ENCODE data around the gene NOS1AP. TPM values are rescaled to one million over a fixed set of nuclear protein-coding genes. Genes with fewer than 3 reads are reported as not detected.

NOS1AP gene
- total RNA-seq, 1 experiment from 2014 or later, result 9.0 TPM

- no peak for DNase-seq (ENCODE audit: low spot score)
These were observed 312.7 kb downstream of the NOS1AP start for GRCh38 chr1:162381941-162382750.

GRCh38 chr1:162383091-162383490, 313.6 kb downstream of the NOS1AP start:
- no peak for DNase-seq (ENCODE audit: low spot score)

DNA sequence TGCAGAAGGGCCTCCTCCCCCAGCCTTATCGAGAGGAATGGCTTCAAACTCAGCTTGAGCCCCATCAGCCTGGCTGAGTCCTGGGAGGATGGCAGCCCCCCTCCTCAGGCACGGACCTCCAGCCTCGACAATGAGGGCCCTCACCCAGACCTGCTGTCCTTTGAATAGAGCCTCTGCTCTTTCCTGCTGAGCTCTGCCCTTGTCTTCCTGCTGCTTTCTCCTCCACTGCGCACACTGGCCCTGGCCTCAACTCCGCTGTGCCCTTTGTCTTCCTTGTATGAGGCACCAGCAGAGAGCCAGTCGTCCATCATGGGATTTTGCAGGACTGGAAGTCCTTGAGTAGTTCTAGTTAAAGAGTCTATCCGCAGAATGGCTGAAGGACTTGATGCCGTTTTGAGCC, 314.0 kb downstream of the NOS1AP start:
- DNase-seq (ENCODE audit: low spot score), result no peak

GRCh38 chr1:162384116-162384515, 314.6 kb downstream of the NOS1AP start:
- DNase-seq (ENCODE audit: low spot score), result no peak

- no peak for DNase-seq (ENCODE audit: low spot score)
These were observed 315.2 kb downstream of the NOS1AP start for GRCh38 chr1:162384601-162385279.

- no peak for DNase-seq (ENCODE audit: low spot score)
These were observed 315.8 kb downstream of the NOS1AP start for GRCh38 chr1:162385280-162385623.

GRCh38 chr1:162385702-162386101, 316.2 kb downstream of the NOS1AP start:
- DNase-seq (ENCODE audit: low spot score), result no peak

- DNase-seq (ENCODE audit: low spot score), result no peak
These were observed 317.1 kb downstream of the NOS1AP start for GRCh38 chr1:162386292-162387225.

GRCh38 chr1:162387226-162388082, 318.0 kb downstream of the NOS1AP start:
- no peak for DNase-seq (ENCODE audit: low spot score)

GRCh38 chr1:162388083-162388594, 318.6 kb downstream of the NOS1AP start:
- DNase-seq (ENCODE audit: low spot score), result no peak

DNA sequence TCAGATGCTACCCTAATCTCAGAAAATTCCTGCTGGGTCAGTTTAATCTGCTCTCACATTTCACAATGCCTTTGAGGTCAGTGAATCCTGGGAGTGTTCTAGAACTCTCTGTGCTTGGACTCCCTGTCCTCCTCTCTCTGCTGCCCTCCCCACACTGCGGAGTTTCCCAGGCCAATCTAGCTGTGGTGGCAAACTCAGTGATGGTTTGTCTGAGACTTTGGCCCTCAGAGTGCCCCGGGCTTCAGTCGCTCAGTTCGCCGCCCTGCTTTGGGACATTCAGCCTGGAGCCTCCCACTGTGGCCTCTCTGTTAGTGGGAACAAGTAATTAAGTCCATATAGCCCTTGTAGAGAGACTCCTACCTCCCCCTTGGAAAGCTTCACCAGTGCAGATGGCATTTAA, 319.1 kb downstream of the NOS1AP start:
- DNase-seq (ENCODE audit: low spot score), result no peak

DNA sequence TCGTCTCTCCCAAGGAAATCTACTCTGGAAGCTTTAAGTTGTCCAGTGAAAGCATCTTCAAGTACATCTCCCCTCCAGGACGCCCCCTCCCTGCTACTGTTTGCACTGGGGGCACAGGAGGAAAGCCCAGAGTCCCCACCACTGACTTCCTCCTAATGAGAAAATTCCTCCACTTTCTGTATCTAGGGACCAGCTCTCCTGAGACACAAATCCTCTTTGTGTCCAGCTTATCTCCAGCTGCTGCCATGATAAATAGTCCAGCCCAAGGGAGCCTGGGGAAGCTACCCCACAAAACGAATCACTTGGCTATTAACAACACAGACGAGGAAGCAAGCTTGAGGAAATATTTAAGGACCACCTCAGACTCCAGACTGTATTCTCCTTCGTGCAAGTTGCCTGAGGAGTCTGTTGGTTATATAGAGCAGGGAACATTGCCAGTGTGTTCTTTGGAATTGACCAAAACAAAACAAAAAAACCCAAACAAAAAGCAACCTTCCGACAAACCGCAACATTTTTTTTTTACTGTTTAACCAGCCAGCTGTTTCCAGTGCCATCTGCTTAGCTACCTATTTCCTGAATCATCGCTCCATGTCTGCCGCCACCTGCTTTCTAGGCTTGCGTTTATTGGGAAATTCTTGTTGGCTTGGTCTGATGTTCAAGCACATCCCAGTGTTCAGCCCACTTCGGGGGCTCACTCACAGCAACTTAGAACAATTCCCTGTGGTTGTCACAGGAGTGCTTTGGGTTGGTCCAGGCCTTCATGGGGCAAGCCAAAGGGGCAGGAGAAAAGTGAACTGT, 319.7 kb downstream of the NOS1AP start:
- DNase-seq (ENCODE audit: low spot score), result peak; percentile 33

DNA sequence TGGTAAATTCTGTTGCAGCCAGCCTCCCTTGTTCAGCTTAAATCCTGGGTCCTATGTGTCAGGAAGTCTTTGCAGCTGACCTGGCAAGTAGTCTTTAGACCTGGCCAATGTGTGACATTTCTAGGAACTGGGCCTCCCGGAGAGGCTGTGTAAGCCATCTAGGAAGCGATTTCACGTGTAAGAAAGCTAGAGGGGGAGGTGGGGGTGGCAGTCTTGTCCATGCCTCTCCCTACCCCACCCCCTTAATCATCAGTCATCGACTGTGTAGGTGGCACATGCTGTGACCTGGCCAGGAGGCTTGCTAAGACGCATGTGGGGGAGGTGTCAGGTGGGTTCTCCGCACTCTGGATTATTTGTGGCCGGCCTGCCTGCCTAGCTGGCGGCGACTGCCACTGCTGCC, 320.5 kb downstream of the NOS1AP start:
- DNase-seq (ENCODE audit: low spot score), result no peak

DNA sequence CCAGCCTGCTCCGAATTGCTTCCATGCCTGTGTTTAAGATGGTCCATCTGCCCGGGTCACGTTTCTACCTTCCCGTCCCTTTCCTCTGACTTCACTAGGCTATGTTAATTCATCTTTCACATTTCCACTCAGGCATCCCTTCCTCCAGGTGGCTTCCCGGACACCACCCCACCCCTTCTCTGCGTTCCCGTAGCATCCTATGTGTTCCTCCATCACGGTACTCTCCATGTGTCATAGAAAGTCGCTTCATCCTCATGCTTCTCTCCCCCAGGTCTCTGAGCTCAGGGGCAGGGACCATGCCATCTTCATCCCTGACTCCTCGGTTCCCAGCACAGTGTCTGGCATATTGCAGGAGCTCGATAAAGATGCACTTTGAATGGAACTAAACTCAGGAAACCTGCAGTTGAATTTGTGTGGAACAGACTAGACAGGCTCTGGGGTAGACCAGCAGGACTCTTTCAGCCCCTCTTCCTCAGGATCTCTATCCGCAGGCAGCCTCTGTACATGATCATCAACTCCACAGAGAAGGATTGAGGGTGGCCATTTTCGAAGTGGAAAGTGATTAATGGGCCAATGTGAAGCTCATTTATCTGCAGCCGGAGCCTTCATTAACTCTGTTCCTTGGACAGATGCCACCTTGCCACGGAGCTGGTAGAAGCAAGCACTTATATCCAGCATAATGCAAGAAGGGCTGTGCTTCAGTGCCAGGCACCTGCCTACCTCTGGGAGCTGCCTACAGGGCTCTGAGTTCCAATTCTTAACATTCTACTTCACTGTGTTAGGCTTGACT, 321.1 kb downstream of the NOS1AP start:
- no peak for DNase-seq (ENCODE audit: low spot score)

GRCh38 chr1:162391790-162392563, 322.5 kb downstream of the NOS1AP start:
- DNase-seq (ENCODE audit: low spot score), result peak; percentile 59

- DNase-seq (ENCODE audit: low spot score), result no peak
These were observed 326.9 kb downstream of the NOS1AP start for GRCh38 chr1:162396201-162396906.

DNA sequence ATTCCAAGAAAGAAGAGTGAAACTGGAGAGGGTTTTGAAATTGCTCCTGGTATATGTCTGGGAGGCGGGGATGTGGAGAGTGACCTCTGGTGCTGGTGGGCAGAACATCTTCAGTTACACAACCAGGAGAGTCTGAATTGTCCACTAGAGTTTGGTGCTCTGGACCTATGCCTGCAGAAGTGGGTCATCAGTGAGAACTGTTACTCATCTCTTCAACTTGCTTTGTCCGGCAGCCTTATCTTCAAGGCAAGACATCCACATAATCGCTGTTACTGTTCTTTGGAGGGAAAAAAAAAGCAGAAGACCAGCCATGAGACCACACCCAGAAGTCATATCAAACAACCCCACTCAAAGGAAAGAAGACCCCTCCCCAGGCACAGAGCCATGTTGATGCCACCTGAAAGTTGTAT, 327.6 kb downstream of the NOS1AP start:
- DNase-seq (ENCODE audit: low spot score), result no peak
